Neural cell (in vitro differentiated cells): ENCODE data around the gene GALNT10. TPM values are rescaled to one million over a fixed set of nuclear protein-coding genes. Genes with fewer than 3 reads are reported as not detected.

Experiments used
- H2AFZ ChIP-seq: fragments of 200-600, 300-800 bp; sonication (generic), shearing (Covaris generic); 2 replicates; pipeline ENCODE4 v1.6.0; 2014; ENCODE audit warnings: low read depth, mild to moderate bottlenecking, antibody characterized with exemption, low read length, moderate library complexity
- H3F3A ChIP-seq: fragments of 200-600 bp; shearing (Covaris generic); 2 replicates; pipeline ENCODE4 v1.6.1; 2016; ENCODE audit warnings: mild to moderate bottlenecking, moderate library complexity, mixed read lengths, antibody characterized with exemption, low read length; ENCODE audit not compliant: insufficient read depth, poor library complexity, severe bottlenecking
- H3K27ac ChIP-seq: fragments of 200-600, 300-800 bp; sonication (generic), shearing (Covaris generic); 2 replicates; pipeline ENCODE4 v1.5.1; 2014; ENCODE audit warnings: mild to moderate bottlenecking, low read length, moderate library complexity
- H3K27me3 ChIP-seq: fragments of 300-800, 200-600 bp; sonication (generic), shearing (Covaris generic); 2 replicates; pipeline ENCODE4 v1.6.0; 2014; ENCODE audit warnings: mild to moderate bottlenecking, low read depth, low read length, moderate library complexity; ENCODE audit not compliant: insufficient read depth
- H3K36me3 ChIP-seq: fragments of 300-800, 200-600 bp; sonication (generic), shearing (Covaris generic); 2 replicates; pipeline ENCODE4 v1.5.1; 2014; ENCODE audit warnings: mild to moderate bottlenecking, antibody characterized with exemption, low read length, moderate library complexity; ENCODE audit not compliant: insufficient read depth
- H3K4me2 ChIP-seq: fragments of 300-800, 200-600 bp; sonication (generic), shearing (Covaris generic); 2 replicates; pipeline ENCODE4 v1.6.0; 2014; ENCODE audit warnings: mild to moderate bottlenecking, low read length
- H3K4me3 ChIP-seq: fragments of 300-800, 200-600 bp; sonication (generic), shearing (Covaris generic); 2 replicates; pipeline ENCODE4 v1.5.1; 2014; ENCODE audit warnings: mild to moderate bottlenecking, low read length, moderate library complexity
- H3K79me2 ChIP-seq: fragments of 200-600 bp; shearing (Covaris generic); replicated peaks from 2 replicates; pipeline ENCODE4 v1.6.0; 2014; ENCODE audit warnings: mild to moderate bottlenecking, low read length, moderate library complexity; ENCODE audit not compliant: insufficient read depth
- H3K9ac ChIP-seq: fragments of 300-800, 200-600 bp; sonication (generic), shearing (Covaris generic); 2 replicates; pipeline ENCODE4 v1.6.1; 2016; ENCODE audit warnings: mild to moderate bottlenecking, low read length, mixed read lengths
- H3K9me2 ChIP-seq: fragments of 200-600 bp; shearing (Covaris generic); 2 replicates; pipeline ENCODE4 v1.6.1; 2016; ENCODE audit warnings: mild to moderate bottlenecking, low read length, mixed read lengths; ENCODE audit not compliant: insufficient read depth
- H3K9me3 ChIP-seq: fragments of 200-600, 300-800 bp; sonication (generic), shearing (Covaris generic); 2 replicates; pipeline ENCODE4 v1.6.1; 2016; ENCODE audit warnings: mild to moderate bottlenecking, mixed run types, low read length, moderate library complexity, mixed read lengths
- H4K20me1 ChIP-seq: fragments of 200-600 bp; shearing (Covaris generic); 2 replicates; pipeline ENCODE4 v1.6.1; 2016; ENCODE audit warnings: mild to moderate bottlenecking, mixed run types; ENCODE audit not compliant: insufficient read depth
- EP300 ChIP-seq: fragments of 450-650 bp; conservative IDR thresholded peaks from 2 replicates; pipeline ENCODE4 v1.6.1; 2014; ENCODE audit warnings: antibody characterized with exemption, mild to moderate bottlenecking, moderate library complexity; ENCODE audit not compliant: poor library complexity, severe bottlenecking
- EZH2 ChIP-seq: fragments of 200-600, 300-800 bp; shearing (Covaris generic), sonication (generic); IDR thresholded peaks from 2 replicates; pipeline ENCODE4 v1.6.1; 2014; ENCODE audit warnings: antibody characterized with exemption, low read length, borderline replicate concordance, mild to moderate bottlenecking; ENCODE audit not compliant: insufficient read depth, poor library complexity, severe bottlenecking
- MXI1 ChIP-seq: fragments of 450-650 bp; conservative IDR thresholded peaks from 2 replicates; pipeline ENCODE4 v1.6.1; 2014; ENCODE audit warnings: antibody characterized with exemption, mild to moderate bottlenecking; ENCODE audit not compliant: poor library complexity, severe bottlenecking
- RAD21 ChIP-seq: fragments of 450-650 bp; conservative IDR thresholded peaks from 2 replicates; pipeline ENCODE4 v1.6.1; 2014; ENCODE audit warnings: antibody characterized with exemption, mild to moderate bottlenecking, moderate library complexity
- TAF1 ChIP-seq: IDR thresholded peaks from 2 replicates; pipeline ENCODE4 v1.6.1; 2012; ENCODE audit warnings: low read depth
- polyA minus RNA-seq: library from RNA; depleted of rRNA, polyadenylated mRNA; stranded (reverse); fragments of >200 nt; gene quantifications from 2 replicates; pipeline ENCODE4 v1.2.3, GENCODE V29; 2014
- polyA plus RNA-seq: library from polyadenylated mRNA; depleted of rRNA; stranded (reverse); fragments of >200 nt; gene quantifications from 2 replicates; pipeline ENCODE4 v1.2.3, GENCODE V29; 2014
- TF ChIP-seq, protein P1 (sequence below): fragments of 450-650 bp; IDR thresholded peaks from 2 replicates; pipeline ENCODE4 v1.5.1; 2014; ENCODE audit warnings: antibody characterized with exemption, mild to moderate bottlenecking, moderate library complexity; ENCODE audit not compliant: poor library complexity, severe bottlenecking
- TF ChIP-seq, protein P2 (sequence below): IDR thresholded peaks from 2 replicates; pipeline ENCODE4 v1.6.1; 2012; ENCODE audit warnings: borderline replicate concordance

The GALNT10 gene
- 2.9 and 3.1 TPM in 2 replicates for polyA plus RNA-seq
- 6.1 and 7.1 TPM in 2 replicates for polyA minus RNA-seq

- no peaks in the 10 kb centered on the region for H3K36me3 ChIP-seq
- H3K4me3 ChIP-seq, result peak within 1 kb of the TSS; percentile 96
- H3K9me2 ChIP-seq, result no peaks in the 10 kb centered on the region
- peaks cover 16% of the 10 kb centered on the region for H3K27me3 ChIP-seq
- no peaks in the 10 kb centered on the region for H3F3A ChIP-seq
- TF ChIP-seq TAF1 (peak; percentile 69), RAD21 (no peak)
- H3K9me3 ChIP-seq, result no peaks in the 10 kb centered on the region
- peak within 1 kb of the TSS; percentile 42 for H3K4me2 ChIP-seq
- no peak within 1 kb of the TSS for H3K27ac ChIP-seq
- no peaks in the 10 kb centered on the region for H4K20me1 ChIP-seq
- H2AFZ ChIP-seq, result peak within 1 kb of the TSS; percentile 28
- H3K9ac ChIP-seq, result peak within 1 kb of the TSS; percentile 58
- no peaks in the 10 kb centered on the region for H3K79me2 ChIP-seq
Observed at GRCh38 chr5:154190595-154191304, at the start of gene GALNT10. TSS of gene GALNT10 (plus strand) at chr5:154190733. CDS start at chr5:154190867, 134 bp downstream.

GRCh38 chr5:154141745-154142221, 48.8 kb upstream of the GALNT10 start:
- no peaks in the 10 kb centered on the region for H3K9me2 ChIP-seq
- H3K9ac ChIP-seq, result no peak overlapping the region
- no peak overlapping the region for H3K27ac ChIP-seq
- H3K9me3 ChIP-seq, result no peaks in the 10 kb centered on the region
- H2AFZ ChIP-seq, result no peak overlapping the region
- no peaks in the 10 kb centered on the region for H3K36me3 ChIP-seq
- TF ChIP-seq MXI1, result no peak
- TF ChIP-seq, protein P1, sequence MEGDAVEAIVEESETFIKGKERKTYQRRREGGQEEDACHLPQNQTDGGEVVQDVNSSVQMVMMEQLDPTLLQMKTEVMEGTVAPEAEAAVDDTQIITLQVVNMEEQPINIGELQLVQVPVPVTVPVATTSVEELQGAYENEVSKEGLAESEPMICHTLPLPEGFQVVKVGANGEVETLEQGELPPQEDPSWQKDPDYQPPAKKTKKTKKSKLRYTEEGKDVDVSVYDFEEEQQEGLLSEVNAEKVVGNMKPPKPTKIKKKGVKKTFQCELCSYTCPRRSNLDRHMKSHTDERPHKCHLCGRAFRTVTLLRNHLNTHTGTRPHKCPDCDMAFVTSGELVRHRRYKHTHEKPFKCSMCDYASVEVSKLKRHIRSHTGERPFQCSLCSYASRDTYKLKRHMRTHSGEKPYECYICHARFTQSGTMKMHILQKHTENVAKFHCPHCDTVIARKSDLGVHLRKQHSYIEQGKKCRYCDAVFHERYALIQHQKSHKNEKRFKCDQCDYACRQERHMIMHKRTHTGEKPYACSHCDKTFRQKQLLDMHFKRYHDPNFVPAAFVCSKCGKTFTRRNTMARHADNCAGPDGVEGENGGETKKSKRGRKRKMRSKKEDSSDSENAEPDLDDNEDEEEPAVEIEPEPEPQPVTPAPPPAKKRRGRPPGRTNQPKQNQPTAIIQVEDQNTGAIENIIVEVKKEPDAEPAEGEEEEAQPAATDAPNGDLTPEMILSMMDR, result no peak
- H3K4me3 ChIP-seq, result no peak overlapping the region
- no peak overlapping the region for H3K4me2 ChIP-seq
- H4K20me1 ChIP-seq, result no peaks in the 10 kb centered on the region
- no peaks in the 10 kb centered on the region for H3K27me3 ChIP-seq
- H3K79me2 ChIP-seq, result no peaks in the 10 kb centered on the region
- H3F3A ChIP-seq, result no peaks in the 10 kb centered on the region

DNA sequence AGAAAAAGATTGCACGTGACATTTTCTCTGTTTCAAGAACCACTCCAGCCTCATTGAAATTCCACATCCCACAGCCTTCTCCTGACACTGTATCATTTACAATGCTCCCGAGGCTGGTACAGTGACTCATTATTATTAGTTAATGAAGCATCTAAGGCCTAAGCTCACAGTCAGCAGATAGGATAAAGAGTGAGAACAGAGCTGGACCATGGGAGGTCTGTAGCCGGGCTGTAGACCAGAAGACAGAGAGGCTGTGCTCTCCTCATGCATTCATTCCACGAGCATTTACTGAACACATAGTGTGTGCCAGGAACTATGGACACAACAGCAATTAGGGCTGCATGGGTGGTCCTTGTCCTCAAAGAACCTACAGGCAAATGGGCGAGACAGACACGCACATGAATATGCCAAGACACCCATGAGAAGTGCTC, 47.3 kb upstream of the GALNT10 start:
- Histone ChIP-seq H3K9me3 (no peaks in the 10 kb centered on the region), H3K9ac (no peak overlapping the region), H3K27me3 (no peaks in the 10 kb centered on the region), H3K27ac (peak overlapping the region; percentile 50), H3K4me3 (peak overlapping the region; percentile 9), H2AFZ (no peak overlapping the region), H3K79me2 (no peaks in the 10 kb centered on the region), H3K4me2 (no peak overlapping the region), H3K9me2 (no peaks in the 10 kb centered on the region), H4K20me1 (no peaks in the 10 kb centered on the region), H3F3A (no peaks in the 10 kb centered on the region), H3K36me3 (no peaks in the 10 kb centered on the region)
- TF ChIP-seq, protein P1, result no peak
- TF ChIP-seq EP300, result no peak
- no peak for TF ChIP-seq EZH2
- TF ChIP-seq TAF1, result no peak
- TF ChIP-seq RAD21, result no peak
- TF ChIP-seq, protein P2, sequence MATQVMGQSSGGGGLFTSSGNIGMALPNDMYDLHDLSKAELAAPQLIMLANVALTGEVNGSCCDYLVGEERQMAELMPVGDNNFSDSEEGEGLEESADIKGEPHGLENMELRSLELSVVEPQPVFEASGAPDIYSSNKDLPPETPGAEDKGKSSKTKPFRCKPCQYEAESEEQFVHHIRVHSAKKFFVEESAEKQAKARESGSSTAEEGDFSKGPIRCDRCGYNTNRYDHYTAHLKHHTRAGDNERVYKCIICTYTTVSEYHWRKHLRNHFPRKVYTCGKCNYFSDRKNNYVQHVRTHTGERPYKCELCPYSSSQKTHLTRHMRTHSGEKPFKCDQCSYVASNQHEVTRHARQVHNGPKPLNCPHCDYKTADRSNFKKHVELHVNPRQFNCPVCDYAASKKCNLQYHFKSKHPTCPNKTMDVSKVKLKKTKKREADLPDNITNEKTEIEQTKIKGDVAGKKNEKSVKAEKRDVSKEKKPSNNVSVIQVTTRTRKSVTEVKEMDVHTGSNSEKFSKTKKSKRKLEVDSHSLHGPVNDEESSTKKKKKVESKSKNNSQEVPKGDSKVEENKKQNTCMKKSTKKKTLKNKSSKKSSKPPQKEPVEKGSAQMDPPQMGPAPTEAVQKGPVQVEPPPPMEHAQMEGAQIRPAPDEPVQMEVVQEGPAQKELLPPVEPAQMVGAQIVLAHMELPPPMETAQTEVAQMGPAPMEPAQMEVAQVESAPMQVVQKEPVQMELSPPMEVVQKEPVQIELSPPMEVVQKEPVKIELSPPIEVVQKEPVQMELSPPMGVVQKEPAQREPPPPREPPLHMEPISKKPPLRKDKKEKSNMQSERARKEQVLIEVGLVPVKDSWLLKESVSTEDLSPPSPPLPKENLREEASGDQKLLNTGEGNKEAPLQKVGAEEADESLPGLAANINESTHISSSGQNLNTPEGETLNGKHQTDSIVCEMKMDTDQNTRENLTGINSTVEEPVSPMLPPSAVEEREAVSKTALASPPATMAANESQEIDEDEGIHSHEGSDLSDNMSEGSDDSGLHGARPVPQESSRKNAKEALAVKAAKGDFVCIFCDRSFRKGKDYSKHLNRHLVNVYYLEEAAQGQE, result peak; percentile 24
